Colonic mucosa (tissue), 4 donors: ENCODE measurements around the gene PC. TPM values are rescaled to one million over a fixed set of nuclear protein-coding genes. Genes with fewer than 3 reads are reported as not detected.
"Not testable (repeated sequence)": the region's sequence is repeated elsewhere in the genome, so short reads cannot be mapped to it uniquely, and the experiment has no call there.

Source experiments
- DNase-seq: peaks from one replicate; pipeline ENCODE4 v3.0.0-alpha.2; 2020
- H3K27ac ChIP-seq: fragments of 200-600 bp; one replicate; pipeline ENCODE4 v1.8.0; 2021
- H3K27me3 ChIP-seq: fragments of 200-600 bp; one replicate; pipeline ENCODE4 v1.8.0; 2021
- H3K36me3 ChIP-seq: fragments of 200-600 bp; one replicate; pipeline ENCODE4 v1.8.0; 2021
- H3K4me1 ChIP-seq: fragments of 200-600 bp; one replicate; pipeline ENCODE4 v1.8.0; 2021; ENCODE audit warnings: mild to moderate bottlenecking
- H3K4me3 ChIP-seq: fragments of 200-600 bp; one replicate; pipeline ENCODE4 v1.8.0; 2021
- H3K9ac ChIP-seq, 2 donors: one replicate each; pipeline ENCODE4 v1.7.0; 2013; ENCODE audit warnings: control low read depth in 2 of 2, low read depth in 2 of 2, low read length in 2 of 2
- H3K9me3 ChIP-seq: fragments of 200-600 bp; one replicate; pipeline ENCODE4 v1.8.0; 2021
- intact Hi-C: fragments of 100-400 bp; cut with DNase I; formaldehyde crosslinking; loops from one replicate; pipeline ENCODE4 v1.14.1; 2022
- total RNA-seq, 2 donors: library from RNA; stranded (reverse); fragmentation: NEBNext Ultra II Directional in 1 of 2; extraction: Animal tissue kit (Norgen Biotek cat#: 25700) in 1 of 2; gene quantifications; one replicate each; pipeline ENCODE4 v1.2.1, GENCODE V29; 2021
- TF ChIP-seq, protein P1 (sequence below): fragments of 200-600 bp; IDR thresholded peaks from one replicate; pipeline ENCODE4 v1.8.0; 2022; ENCODE audit warnings: antibody characterized with exemption, mild to moderate bottlenecking
- donor health status: healthy.
- donor health status: DM: no; HTN: no; CAD: no.
- donor health status: DM: no; HTN: no; CAD: no.

The PC gene
- total RNA-seq, 2 donors from 2014 or later = 47.7 to 60.1 TPM

DNA sequence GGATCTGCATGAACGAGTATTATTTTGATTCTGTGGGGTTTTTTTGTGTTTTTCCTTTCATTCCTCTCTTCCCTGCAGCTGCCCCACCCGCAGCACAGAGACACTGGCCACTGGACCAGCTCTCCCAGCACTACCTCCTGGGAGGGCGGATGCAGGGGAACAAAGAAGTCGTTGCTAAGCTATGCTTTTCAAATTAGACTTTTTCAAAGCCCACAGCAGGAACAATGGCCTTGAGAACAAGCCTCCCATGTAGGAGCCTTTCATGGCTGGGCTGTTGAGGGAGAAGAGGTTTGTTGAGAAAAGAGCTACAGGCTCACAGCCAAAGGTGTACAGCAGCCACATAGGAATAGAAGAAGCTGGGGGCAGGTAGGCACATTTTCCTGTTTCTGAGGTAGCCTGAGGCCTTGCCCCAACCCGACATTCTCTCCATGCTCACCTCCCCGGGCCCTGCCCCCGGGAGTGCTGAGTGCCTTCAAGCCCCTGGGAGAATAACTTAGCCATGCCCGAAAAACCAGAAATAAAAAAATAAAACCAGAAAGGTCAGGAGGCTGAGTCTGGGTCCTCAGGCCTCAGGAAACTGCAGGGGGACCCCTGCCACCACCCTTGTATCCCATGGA, 44.2 kb upstream of the PC start:
- no peak for DNase-seq
- H3K27ac ChIP-seq = no peak overlapping the region
- intact Hi-C loops = no loop called here
- H3K9me3 ChIP-seq = no peaks in the 10 kb centered on the region
- H3K27me3 ChIP-seq = no peaks in the 10 kb centered on the region
- H3K4me3 ChIP-seq = no peak overlapping the region
- no peaks in the 10 kb centered on the region for H3K4me1 ChIP-seq
- no peak overlapping the region for H3K9ac ChIP-seq
- no peaks in the 10 kb centered on the region for H3K36me3 ChIP-seq
- TF ChIP-seq, protein P1, sequence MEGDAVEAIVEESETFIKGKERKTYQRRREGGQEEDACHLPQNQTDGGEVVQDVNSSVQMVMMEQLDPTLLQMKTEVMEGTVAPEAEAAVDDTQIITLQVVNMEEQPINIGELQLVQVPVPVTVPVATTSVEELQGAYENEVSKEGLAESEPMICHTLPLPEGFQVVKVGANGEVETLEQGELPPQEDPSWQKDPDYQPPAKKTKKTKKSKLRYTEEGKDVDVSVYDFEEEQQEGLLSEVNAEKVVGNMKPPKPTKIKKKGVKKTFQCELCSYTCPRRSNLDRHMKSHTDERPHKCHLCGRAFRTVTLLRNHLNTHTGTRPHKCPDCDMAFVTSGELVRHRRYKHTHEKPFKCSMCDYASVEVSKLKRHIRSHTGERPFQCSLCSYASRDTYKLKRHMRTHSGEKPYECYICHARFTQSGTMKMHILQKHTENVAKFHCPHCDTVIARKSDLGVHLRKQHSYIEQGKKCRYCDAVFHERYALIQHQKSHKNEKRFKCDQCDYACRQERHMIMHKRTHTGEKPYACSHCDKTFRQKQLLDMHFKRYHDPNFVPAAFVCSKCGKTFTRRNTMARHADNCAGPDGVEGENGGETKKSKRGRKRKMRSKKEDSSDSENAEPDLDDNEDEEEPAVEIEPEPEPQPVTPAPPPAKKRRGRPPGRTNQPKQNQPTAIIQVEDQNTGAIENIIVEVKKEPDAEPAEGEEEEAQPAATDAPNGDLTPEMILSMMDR = no peak

DNA sequence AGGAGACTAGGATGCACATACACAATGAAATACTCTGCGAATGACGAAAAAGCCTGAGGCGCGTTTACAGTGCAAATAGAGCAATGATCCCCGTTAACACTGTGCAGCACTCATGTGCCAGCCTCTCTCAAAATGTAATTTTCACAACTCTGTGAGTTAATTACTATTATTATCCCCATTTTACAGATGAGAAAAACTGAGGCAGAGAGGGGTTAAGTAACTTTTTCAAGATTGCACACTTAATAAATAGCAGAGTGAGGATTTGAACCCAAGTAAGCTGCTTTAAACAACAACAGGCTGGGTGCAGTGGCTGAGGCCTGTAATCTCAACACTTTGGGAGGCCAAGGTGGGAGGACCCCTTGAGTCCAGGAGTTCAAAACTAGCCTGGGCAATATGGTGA, 43.1 kb upstream of the PC start:
- intact Hi-C loops = no loop called here
- H3K4me1 ChIP-seq = no peaks in the 10 kb centered on the region
- H3K36me3 ChIP-seq = no peaks in the 10 kb centered on the region
- TF ChIP-seq, protein P1 = no peak
- no peaks in the 10 kb centered on the region for H3K27me3 ChIP-seq
- no peak overlapping the region for H3K4me3 ChIP-seq
- H3K9ac ChIP-seq = no peak overlapping the region
- H3K9me3 ChIP-seq = no peaks in the 10 kb centered on the region
- no peak for DNase-seq
- H3K27ac ChIP-seq = no peak overlapping the region

- no peak overlapping the region for H3K9ac ChIP-seq
- no peaks in the 10 kb centered on the region for H3K27me3 ChIP-seq
- TF ChIP-seq, protein P1 = no peak
- intact Hi-C loops = no loop called here
- H3K4me1 ChIP-seq = no peaks in the 10 kb centered on the region
- no peaks in the 10 kb centered on the region for H3K36me3 ChIP-seq
- H3K27ac ChIP-seq = no peak overlapping the region
- no peak for DNase-seq
- H3K9me3 ChIP-seq = no peaks in the 10 kb centered on the region
- H3K4me3 ChIP-seq = no peak overlapping the region
These were observed 41.4 kb upstream of the PC start for GRCh38 chr11:66999555-66999954.

GRCh38 chr11:66996609-66997273, 38.6 kb upstream of the PC start:
- no peak overlapping the region for H3K9ac ChIP-seq
- no peak overlapping the region for H3K4me3 ChIP-seq
- no peaks in the 10 kb centered on the region for H3K27me3 ChIP-seq
- no peaks in the 10 kb centered on the region for H3K36me3 ChIP-seq
- H3K9me3 ChIP-seq = no peaks in the 10 kb centered on the region
- no peak overlapping the region for H3K27ac ChIP-seq
- intact Hi-C loops = no loop called here
- DNase-seq = no peak
- TF ChIP-seq, protein P1 = no peak
- no peaks in the 10 kb centered on the region for H3K4me1 ChIP-seq

DNA sequence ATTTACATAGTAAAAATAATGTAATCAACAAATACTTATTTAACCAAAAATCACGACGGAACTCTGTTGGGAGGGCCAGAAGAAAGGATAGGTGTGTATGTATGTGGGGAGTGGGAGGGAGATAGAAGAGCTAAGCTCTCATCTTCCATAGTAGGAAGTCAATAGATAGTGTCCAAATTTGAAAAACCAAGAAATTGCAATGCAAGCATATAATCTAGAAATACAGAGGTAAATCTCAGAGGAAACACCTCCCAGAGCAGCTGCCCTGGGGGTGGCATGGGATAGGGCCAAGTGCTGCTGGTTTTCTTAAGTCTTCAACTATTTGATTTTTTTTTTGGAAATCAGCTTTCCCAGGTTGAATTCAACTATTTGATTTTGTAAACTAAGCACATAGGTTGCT, 33.9 kb upstream of the PC start:
- no peaks in the 10 kb centered on the region for H3K36me3 ChIP-seq
- no peaks in the 10 kb centered on the region for H3K4me1 ChIP-seq
- no peaks in the 10 kb centered on the region for H3K9me3 ChIP-seq
- no peaks in the 10 kb centered on the region for H3K27me3 ChIP-seq
- intact Hi-C loops = no loop called here
- TF ChIP-seq, protein P1 = no peak
- no peak overlapping the region for H3K4me3 ChIP-seq
- DNase-seq = no peak
- H3K27ac ChIP-seq = no peak overlapping the region
- no peak overlapping the region for H3K9ac ChIP-seq

DNA sequence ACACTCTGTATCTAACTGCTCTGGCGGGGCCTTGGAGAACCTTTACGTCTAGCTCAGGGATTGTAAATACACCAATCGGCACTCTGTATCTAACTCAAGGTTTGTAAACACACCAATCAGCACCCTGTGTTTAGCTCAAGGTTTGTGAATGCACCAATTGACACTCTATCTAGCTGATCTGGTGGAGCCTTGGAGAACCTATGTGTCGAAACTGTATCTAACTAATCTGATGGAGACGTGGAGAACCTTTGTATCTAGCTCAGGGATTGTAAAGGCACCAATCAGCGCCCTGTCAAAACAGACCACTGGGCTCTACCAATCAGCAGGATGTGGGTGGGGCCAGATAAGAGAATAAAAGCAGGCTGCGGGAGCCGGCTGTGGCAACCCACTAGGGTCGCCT, 31.2 kb upstream of the PC start:
- H3K9me3 ChIP-seq, DNase-seq, H3K36me3 ChIP-seq, H3K27me3 ChIP-seq, H3K4me1 ChIP-seq, H3K27ac ChIP-seq, H3K4me3 ChIP-seq, H3K9ac ChIP-seq, intact Hi-C loops: not testable (repeated sequence)

- H3K27me3 ChIP-seq, H3K4me3 ChIP-seq, intact Hi-C loops, DNase-seq, H3K9me3 ChIP-seq, H3K27ac ChIP-seq, H3K9ac ChIP-seq, H3K4me1 ChIP-seq, H3K36me3 ChIP-seq: not testable (repeated sequence)
These were observed 30.6 kb upstream of the PC start for GRCh38 chr11:66988741-66989140.
